Stimulated activated CD8-positive, alpha-beta memory T cell treated with anti-CD3 and anti-CD28 coated beads, Interleukin-15, amount 100 ng/mL, for 1 hour (primary cell): Measurements from ENCODE around the gene GPX5.

ENCODE experiments used
- DNase-seq: peaks from one replicate; pipeline ENCODE4 v3.0.0-alpha.2; 2020; ENCODE audit warnings: low read depth

The GPX5 gene

GRCh38 chr6:28558629-28559028 lies 32.9 kb downstream of the GPX5 start:
- no peak for DNase-seq

DNA sequence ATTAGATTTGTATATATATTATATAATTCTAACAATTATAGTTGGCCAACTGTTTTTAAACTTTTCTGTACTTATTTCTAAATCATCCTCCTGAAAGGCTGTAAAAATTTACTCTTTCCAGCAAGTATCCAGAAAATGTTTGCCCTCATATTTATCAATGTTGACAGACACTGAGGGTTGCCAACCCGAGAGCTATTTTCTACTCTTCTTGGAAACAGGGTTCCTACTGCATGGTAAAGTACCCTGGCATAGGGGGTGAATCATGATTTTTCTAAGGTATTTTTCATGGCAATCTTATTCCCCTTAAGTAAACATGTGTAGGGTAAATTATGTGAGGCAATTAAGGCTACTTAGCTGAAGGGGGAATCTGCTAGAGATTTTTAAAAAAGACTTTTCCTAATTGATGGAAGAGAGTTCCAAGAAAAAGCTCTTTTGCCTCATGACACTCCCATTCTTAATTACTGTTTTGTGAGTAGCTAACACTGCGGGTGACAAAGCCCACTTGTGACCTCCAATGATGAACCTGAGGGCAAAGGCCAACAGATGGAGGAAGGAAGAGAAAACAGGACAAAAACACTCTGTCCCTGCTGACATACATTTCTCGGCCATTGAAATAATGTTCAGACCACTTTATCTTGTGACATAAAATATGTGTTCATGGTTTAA lies 37.9 kb downstream of the GPX5 start:
- DNase-seq: no peak

DNA sequence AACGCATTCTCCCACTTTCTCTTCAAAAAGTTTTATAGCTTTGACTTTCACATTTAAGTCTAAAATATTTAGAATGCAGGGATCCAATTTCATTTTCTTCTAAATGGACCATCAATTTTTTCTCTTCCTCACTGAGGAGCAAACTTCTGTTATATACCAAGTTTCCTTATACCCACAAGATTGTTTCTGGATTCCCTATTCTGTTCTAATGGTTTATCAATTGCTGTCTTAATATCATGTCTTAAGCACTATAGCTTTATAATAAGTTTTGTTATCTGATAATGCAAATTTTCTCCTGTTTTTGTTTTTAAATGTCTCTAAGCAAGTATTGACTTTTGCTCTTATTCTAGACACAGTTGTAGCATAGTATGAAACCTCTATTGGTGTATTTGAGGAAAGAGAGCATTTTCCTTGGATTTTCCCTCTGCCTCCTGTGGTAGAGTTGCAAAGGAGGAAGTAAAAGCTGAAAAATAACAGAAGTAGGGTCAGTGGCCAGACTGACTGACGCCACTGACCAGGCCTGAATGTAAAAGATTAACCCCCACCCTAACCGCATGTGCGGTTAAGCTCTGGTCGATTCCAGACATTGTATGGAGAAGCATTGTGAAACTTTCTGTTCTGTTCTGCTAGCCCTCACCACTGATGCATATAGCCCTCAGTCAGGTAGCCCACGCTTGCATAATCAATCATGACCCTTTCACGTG lies 40.3 kb downstream of the GPX5 start:
- no peak for DNase-seq

- no peak for DNase-seq
These were observed 41.0 kb downstream of the GPX5 start for GRCh38 chr6:28566527-28567252.

DNA sequence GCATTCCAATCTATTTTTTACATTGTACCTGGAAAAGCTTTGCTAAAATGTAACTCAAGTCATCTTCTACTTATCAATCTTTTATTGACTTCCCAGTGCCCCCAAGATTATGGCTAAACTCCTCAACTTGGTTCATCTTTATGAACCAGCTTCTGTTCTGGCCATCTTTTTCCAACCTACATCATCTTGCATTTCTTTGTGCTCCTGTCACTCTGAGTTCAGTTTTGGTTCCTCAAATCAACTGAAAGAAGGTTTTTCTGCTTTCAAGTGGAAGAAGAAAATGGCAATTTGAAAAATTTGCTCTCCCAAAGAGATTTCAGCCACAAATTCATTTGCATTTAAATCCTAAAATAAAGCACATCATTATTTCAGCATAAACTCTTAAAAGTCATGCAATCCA lies 41.8 kb downstream of the GPX5 start:
- no peak for DNase-seq

DNA sequence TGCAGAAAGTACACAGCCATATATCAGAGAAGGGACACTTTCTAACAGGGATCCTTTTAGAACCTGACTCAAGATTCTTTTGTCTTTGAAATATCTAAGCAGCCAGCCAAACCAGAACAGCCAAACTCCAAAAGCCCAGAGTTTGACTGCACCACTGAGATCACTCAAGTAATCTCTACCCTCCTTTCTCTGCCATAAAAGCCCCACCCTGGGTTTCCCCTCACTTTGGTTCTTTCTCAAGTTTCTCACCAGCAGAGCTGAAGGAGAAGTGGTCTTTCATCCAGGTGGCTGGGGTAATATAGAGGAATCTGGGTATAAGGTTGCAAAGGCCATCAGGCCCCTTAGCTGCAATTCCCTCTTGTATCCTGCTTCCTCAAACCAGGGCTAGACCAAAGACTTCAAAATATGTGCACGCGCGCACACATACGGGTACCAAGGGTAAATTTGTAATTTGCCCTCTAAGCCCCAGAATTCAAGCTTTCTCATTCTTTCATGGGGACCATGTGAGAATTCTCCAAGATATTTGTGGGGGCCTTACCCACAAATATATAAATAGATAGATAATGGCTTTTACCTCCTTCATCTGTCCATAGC lies 42.9 kb downstream of the GPX5 start:
- DNase-seq: no peak

DNA sequence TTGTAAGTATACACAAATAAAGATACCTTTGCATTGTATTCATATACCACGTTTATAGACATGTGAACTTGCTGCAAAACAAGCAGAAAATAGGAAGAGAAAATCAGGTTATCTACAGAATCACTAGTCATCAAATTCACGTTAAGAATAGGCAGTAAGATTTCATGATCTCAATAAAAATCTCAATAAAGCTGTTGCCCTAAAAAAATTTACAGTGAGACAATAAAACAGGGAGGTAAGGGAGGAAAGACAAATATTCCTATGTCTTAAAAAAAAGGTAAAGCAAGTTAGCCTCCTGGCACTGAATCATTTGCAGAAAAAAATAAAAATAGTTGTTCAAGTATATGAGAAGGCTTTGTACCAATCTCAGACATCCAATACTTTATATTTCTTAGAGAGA lies 44.1 kb downstream of the GPX5 start:
- DNase-seq: no peak

DNA sequence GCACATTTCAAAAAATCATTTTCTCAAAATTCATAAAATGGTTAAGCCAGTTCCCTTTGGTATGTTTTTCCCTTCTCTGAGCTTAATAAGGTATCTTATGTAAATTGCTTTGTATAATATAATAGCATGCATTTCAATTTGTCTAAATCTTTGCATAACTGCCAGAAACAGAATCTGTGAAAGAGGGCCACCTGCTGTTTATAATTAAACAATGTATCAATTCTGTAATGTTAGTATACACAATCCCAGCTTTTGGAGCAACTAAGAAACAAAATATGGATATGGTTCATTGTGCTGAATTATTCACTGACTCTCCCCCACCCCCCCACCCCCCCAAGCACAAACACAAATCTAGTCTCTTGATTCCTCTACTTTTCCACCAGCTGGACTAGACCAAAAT lies 54.8 kb downstream of the GPX5 start:
- DNase-seq: no peak

DNA sequence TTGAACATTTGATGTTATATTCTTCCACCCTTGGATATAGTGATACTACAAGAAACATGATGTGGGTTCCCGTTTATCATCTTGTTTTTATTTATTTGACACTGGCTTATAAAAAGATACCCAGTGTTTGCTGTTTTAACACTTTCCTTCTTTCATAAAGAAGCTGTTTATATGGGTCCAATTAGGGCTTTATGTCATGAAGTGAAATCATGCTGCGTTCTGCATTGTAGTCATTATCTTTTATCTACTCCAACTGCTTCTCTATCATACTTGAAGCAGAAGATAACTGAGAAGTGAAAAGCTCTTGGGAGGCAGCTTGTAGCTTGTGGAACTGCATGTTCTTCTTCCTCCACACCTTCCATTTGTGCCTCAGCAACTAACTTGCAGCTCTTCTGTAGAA lies 57.8 kb downstream of the GPX5 start:
- no peak for DNase-seq
